Activated T-helper 2 cell treated with anti-CD3 and anti-CD28 coated beads, Interferon-gamma antibody, Interleukin-2, Interleukin-4, amounts not matched to agents 10 μg/mL and 5 μg/mL and 100 μg/mL, durations not matched to agents 14 hours and 24 hours and 36 hours (primary cell): ENCODE measurements around the gene ARL4A. TPM values are rescaled to one million over a fixed set of nuclear protein-coding genes. Genes with fewer than 3 reads are reported as not detected.
A peak's percentile ranks its signal among the peaks of the same experiment; 100 is the strongest.

Source experiments
- DNase-seq: peaks from one replicate; pipeline ENCODE4 v3.0.0; 2021; ENCODE audit warnings: low spot score
- H3K27ac Mint-ChIP-seq: one replicate; pipeline ENCODE4 v1.8.0; 2021; ENCODE audit warnings: mixed read lengths
- H3K27me3 Mint-ChIP-seq: one replicate; pipeline ENCODE4 v1.8.0; 2021; ENCODE audit warnings: low read depth, mixed read lengths
- H3K36me3 Mint-ChIP-seq: one replicate; pipeline ENCODE4 v1.8.0; 2021; ENCODE audit warnings: low read depth, mixed read lengths
- H3K4me1 Mint-ChIP-seq: one replicate; pipeline ENCODE4 v1.8.0; 2021; ENCODE audit warnings: low read depth, mixed read lengths
- H3K4me3 Mint-ChIP-seq: one replicate; pipeline ENCODE4 v1.8.0; 2021; ENCODE audit warnings: low read depth, mild to moderate bottlenecking, moderate library complexity, mixed read lengths
- H3K9me3 Mint-ChIP-seq: one replicate; pipeline ENCODE4 v1.8.0; 2021; ENCODE audit warnings: mixed read lengths
- intact Hi-C: fragments of 100-400 bp; cut with micrococcal nuclease; formaldehyde crosslinking; loops from one replicate; pipeline ENCODE4 v1.15.1; 2023
- total RNA-seq: library from RNA; stranded (reverse); gene quantifications from 2 replicates; pipeline ENCODE4 v1.2.3, GENCODE V29; 2022

Gene ARL4A
- total RNA-seq, 1 donor from 2014 or later, result 14.8 TPM

GRCh38 chr7:12725575-12726316 is 38.3 kb downstream of the ARL4A start:
- no peak overlapping the region for H3K4me3 Mint-ChIP-seq
- DNase-seq, result no peak
- peaks cover 3% of the 10 kb centered on the region for H3K9me3 Mint-ChIP-seq
- peaks cover 27% of the 10 kb centered on the region for H3K4me1 Mint-ChIP-seq
- no peaks in the 10 kb centered on the region for H3K27me3 Mint-ChIP-seq
- no peak overlapping the region for H3K27ac Mint-ChIP-seq
- peaks cover 8% of the 10 kb centered on the region for H3K36me3 Mint-ChIP-seq
- intact Hi-C loops, result no loop called here

GRCh38 chr7:12726908-12727307 is 39.5 kb downstream of the ARL4A start:
- intact Hi-C loops, result no loop called here
- Mint-ChIP-seq H3K4me1 (peaks cover 31% of the 10 kb centered on the region), H3K36me3 (peaks cover 2% of the 10 kb centered on the region), H3K4me3 (no peak overlapping the region), H3K27me3 (no peaks in the 10 kb centered on the region), H3K9me3 (peaks cover 1% of the 10 kb centered on the region), H3K27ac (no peak overlapping the region)
- no peak for DNase-seq

GRCh38 chr7:12727455-12728191 is 40.2 kb downstream of the ARL4A start:
- H3K4me3 Mint-ChIP-seq, result no peak overlapping the region
- DNase-seq, result no peak
- H3K27ac Mint-ChIP-seq, result no peak overlapping the region
- peaks cover 25% of the 10 kb centered on the region for H3K4me1 Mint-ChIP-seq
- intact Hi-C loops, result no loop called here
- H3K36me3 Mint-ChIP-seq, result no peaks in the 10 kb centered on the region
- no peaks in the 10 kb centered on the region for H3K27me3 Mint-ChIP-seq
- H3K9me3 Mint-ChIP-seq, result no peaks in the 10 kb centered on the region

GRCh38 chr7:12728192-12728538 is 40.7 kb downstream of the ARL4A start:
- peaks cover 20% of the 10 kb centered on the region for H3K4me1 Mint-ChIP-seq
- intact Hi-C loops, result no loop called here
- H3K36me3 Mint-ChIP-seq, result no peaks in the 10 kb centered on the region
- H3K27ac Mint-ChIP-seq, result no peak overlapping the region
- H3K9me3 Mint-ChIP-seq, result no peaks in the 10 kb centered on the region
- no peak overlapping the region for H3K4me3 Mint-ChIP-seq
- DNase-seq, result no peak
- H3K27me3 Mint-ChIP-seq, result no peaks in the 10 kb centered on the region

DNA sequence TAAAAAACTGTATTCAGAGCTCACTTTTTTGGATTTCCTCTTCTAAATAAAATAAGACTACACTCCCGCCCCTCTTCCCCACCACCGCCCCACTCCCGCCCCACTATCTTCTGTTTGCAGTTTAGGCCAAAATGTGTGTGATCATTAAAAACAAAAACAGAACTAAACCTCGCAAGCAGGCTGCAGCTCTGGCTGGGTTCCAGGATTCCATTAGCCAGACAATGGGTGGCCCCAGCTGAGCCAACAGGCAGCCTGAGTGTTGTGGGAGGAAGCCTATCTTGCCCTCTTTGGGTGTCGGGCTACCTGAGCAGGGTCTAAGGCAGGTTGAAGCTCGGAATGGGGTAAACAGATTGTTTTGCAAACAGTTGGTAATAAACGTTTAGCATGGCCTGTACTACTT is 41.7 kb downstream of the ARL4A start:
- Mint-ChIP-seq H3K4me3 (no peak overlapping the region), H3K36me3 (no peaks in the 10 kb centered on the region), H3K4me1 (peaks cover 16% of the 10 kb centered on the region), H3K9me3 (no peaks in the 10 kb centered on the region), H3K27ac (no peak overlapping the region), H3K27me3 (no peaks in the 10 kb centered on the region)
- intact Hi-C loops, result no loop called here
- no peak for DNase-seq

- intact Hi-C loops, result loop anchor here (1.0 to 2.0 kb wide), 2 partner anchors 8 to 44 kb away; partner anchors contain the start of gene ARL4A
- H3K27me3 Mint-ChIP-seq, result no peaks in the 10 kb centered on the region
- peaks cover 16% of the 10 kb centered on the region for H3K4me1 Mint-ChIP-seq
- no peak overlapping the region for H3K4me3 Mint-ChIP-seq
- no peaks in the 10 kb centered on the region for H3K36me3 Mint-ChIP-seq
- H3K9me3 Mint-ChIP-seq, result no peaks in the 10 kb centered on the region
- no peak overlapping the region for H3K27ac Mint-ChIP-seq
- DNase-seq, result no peak
These were observed 43.1 kb downstream of the ARL4A start for GRCh38 chr7:12730523-12730922.

- Mint-ChIP-seq H3K36me3 (no peaks in the 10 kb centered on the region), H3K4me3 (peak overlapping the region; percentile 38), H3K4me1 (peaks cover 14% of the 10 kb centered on the region), H3K9me3 (no peaks in the 10 kb centered on the region), H3K27ac (peak overlapping the region; percentile 78), H3K27me3 (no peaks in the 10 kb centered on the region)
- no peak for DNase-seq
- intact Hi-C loops, result loop anchor here (2.0 kb wide), 1 partner anchor 44 kb away; the partner anchor contains the start of gene ARL4A
These were observed 43.8 kb downstream of the ARL4A start for GRCh38 chr7:12731214-12731656.

- no peak for DNase-seq
- intact Hi-C loops, result loop anchor here (2.0 kb wide), 1 partner anchor 45 kb away; the partner anchor contains the start of gene ARL4A
- Mint-ChIP-seq H3K36me3 (no peaks in the 10 kb centered on the region), H3K4me1 (peaks cover 14% of the 10 kb centered on the region), H3K9me3 (no peaks in the 10 kb centered on the region), H3K27ac (no peak overlapping the region), H3K4me3 (no peak overlapping the region), H3K27me3 (no peaks in the 10 kb centered on the region)
These were observed 44.3 kb downstream of the ARL4A start for GRCh38 chr7:12731775-12732174.

- H3K36me3 Mint-ChIP-seq, result no peaks in the 10 kb centered on the region
- H3K27ac Mint-ChIP-seq, result no peak overlapping the region
- H3K9me3 Mint-ChIP-seq, result no peaks in the 10 kb centered on the region
- intact Hi-C loops, result no loop called here
- no peaks in the 10 kb centered on the region for H3K27me3 Mint-ChIP-seq
- no peak overlapping the region for H3K4me3 Mint-ChIP-seq
- no peak for DNase-seq
- peaks cover 14% of the 10 kb centered on the region for H3K4me1 Mint-ChIP-seq
These were observed 45.0 kb downstream of the ARL4A start for GRCh38 chr7:12732428-12732827.

- H3K36me3 Mint-ChIP-seq, result no peaks in the 10 kb centered on the region
- no peaks in the 10 kb centered on the region for H3K9me3 Mint-ChIP-seq
- H3K27me3 Mint-ChIP-seq, result peaks cover 5% of the 10 kb centered on the region
- no peak overlapping the region for H3K27ac Mint-ChIP-seq
- DNase-seq, result no peak
- intact Hi-C loops, result no loop called here
- H3K4me3 Mint-ChIP-seq, result no peak overlapping the region
- H3K4me1 Mint-ChIP-seq, result peaks cover 4% of the 10 kb centered on the region
These were observed 48.5 kb downstream of the ARL4A start for GRCh38 chr7:12735923-12736322.

DNA sequence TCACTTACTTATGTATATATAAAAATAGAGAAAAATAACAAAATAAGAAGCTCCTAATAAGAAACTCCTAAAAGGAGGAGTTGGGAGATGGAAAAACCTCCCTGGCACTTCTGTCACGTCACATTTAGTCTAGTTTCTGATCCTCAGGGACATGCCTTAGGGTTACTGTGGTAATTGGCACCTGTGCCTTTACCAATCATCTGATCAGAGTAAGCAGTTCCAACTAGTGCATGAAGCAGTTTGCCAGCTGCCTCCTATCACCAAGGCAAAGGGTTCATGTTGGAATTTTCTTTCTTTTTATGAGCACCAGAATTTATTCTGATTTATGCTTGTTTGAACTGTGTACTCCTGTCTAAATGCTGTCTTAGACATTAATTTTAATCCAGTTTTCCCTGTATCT is 49.9 kb downstream of the ARL4A start:
- no peak overlapping the region for H3K27ac Mint-ChIP-seq
- peaks cover 5% of the 10 kb centered on the region for H3K27me3 Mint-ChIP-seq
- H3K9me3 Mint-ChIP-seq, result no peaks in the 10 kb centered on the region
- no peaks in the 10 kb centered on the region for H3K4me1 Mint-ChIP-seq
- no peak for DNase-seq
- intact Hi-C loops, result no loop called here
- H3K36me3 Mint-ChIP-seq, result no peaks in the 10 kb centered on the region
- no peak overlapping the region for H3K4me3 Mint-ChIP-seq

GRCh38 chr7:12737836-12738235 is 50.4 kb downstream of the ARL4A start:
- peaks cover 5% of the 10 kb centered on the region for H3K27me3 Mint-ChIP-seq
- no peaks in the 10 kb centered on the region for H3K9me3 Mint-ChIP-seq
- no peak overlapping the region for H3K27ac Mint-ChIP-seq
- no peaks in the 10 kb centered on the region for H3K36me3 Mint-ChIP-seq
- no peaks in the 10 kb centered on the region for H3K4me1 Mint-ChIP-seq
- no peak for DNase-seq
- intact Hi-C loops, result no loop called here
- no peak overlapping the region for H3K4me3 Mint-ChIP-seq

- Mint-ChIP-seq H3K9me3 (no peaks in the 10 kb centered on the region), H3K36me3 (no peaks in the 10 kb centered on the region), H3K27ac (no peak overlapping the region), H3K4me1 (no peaks in the 10 kb centered on the region), H3K27me3 (peaks cover 5% of the 10 kb centered on the region), H3K4me3 (no peak overlapping the region)
- intact Hi-C loops, result no loop called here
- no peak for DNase-seq
These were observed 51.2 kb downstream of the ARL4A start for GRCh38 chr7:12738665-12739064.
